Measurements from ENCODE around the gene GJA3. TPM values are rescaled to one million over a fixed set of nuclear protein-coding genes. Genes with fewer than 3 reads are reported as not detected.

Gene GJA3
- total and polyA plus RNA-seq, 2 donors (not counting 1 experiment from before 2014, with no cell fraction given): 0.28 to 0.59 TPM

DNA sequence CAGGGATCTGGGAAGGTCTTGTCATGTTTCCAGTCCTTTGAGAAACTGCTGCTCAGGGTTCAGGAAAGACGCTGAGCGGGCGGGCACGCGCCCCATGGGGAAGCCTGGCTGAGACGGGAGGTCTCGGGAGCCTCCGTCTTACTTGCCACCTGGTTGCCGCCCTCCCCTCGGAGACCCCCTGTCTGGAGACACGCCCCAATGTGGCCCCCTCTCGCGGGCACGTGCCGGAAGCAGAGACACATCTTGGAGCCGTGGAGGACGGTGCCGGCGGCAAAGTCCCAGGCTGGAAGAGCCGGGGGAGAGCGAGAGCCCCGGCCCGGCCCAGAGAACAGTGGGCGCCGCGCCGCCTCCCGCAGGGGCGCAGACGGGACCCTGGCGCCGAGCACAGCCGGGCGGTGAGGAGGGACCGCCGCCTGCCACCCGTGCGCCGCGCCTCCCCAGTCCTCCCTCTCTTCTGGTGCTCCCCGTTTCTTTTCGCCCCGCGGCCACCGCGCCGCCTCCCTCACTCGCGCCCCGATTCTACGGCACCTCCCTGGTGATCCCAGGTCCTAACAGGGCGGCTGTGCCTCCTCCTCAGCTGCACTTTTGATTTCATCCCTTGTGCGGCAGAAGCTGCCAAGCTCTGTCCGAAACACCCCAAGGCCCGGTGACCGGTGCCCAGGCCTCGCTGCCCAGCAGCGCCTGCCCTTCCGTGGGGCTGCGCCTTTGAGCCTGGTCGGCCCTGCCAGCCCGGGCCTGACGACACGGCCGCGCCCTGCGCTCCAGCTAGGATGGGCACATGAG, 16.4 kb upstream of the GJA3 start:
- CTCF ChIA-PET: interaction anchor here (0.8 kb wide), 1 partner anchor 15 kb away, joined by 3 read pairs; no protein-coding TSS in a partner anchor
- H3K27me3 Mint-ChIP-seq: peaks cover 89% of the 10 kb centered on the region
- no peak overlapping the region for H3K4me3 Mint-ChIP-seq
- TF ChIP-seq EZH2 (IDR thresholded peaks at IDR 0.05; ENCODE audit: borderline replicate concordance, insufficient read depth, low read depth, low read length, poor library complexity, severe bottlenecking): no peak
- TF ChIP-seq, protein P1, sequence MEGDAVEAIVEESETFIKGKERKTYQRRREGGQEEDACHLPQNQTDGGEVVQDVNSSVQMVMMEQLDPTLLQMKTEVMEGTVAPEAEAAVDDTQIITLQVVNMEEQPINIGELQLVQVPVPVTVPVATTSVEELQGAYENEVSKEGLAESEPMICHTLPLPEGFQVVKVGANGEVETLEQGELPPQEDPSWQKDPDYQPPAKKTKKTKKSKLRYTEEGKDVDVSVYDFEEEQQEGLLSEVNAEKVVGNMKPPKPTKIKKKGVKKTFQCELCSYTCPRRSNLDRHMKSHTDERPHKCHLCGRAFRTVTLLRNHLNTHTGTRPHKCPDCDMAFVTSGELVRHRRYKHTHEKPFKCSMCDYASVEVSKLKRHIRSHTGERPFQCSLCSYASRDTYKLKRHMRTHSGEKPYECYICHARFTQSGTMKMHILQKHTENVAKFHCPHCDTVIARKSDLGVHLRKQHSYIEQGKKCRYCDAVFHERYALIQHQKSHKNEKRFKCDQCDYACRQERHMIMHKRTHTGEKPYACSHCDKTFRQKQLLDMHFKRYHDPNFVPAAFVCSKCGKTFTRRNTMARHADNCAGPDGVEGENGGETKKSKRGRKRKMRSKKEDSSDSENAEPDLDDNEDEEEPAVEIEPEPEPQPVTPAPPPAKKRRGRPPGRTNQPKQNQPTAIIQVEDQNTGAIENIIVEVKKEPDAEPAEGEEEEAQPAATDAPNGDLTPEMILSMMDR (IDR thresholded peaks at IDR 0.05): no peak
- WGBS (ENCODE audit: insufficient coverage): 43% methylated on average over 61 of the region's 67 CpGs
- POLR2A ChIA-PET: no interaction called here
- H3K27ac Mint-ChIP-seq: no peak overlapping the region
- no peak for DNase-seq
- no peak overlapping the region for H3K27ac ChIP-seq (ENCODE audit: low read length in 2 of 2)
- peaks cover 0 to 6% (median 0%) of the 10 kb centered on the region in 3 donors for H3K9me3 ChIP-seq (ENCODE audit: control extremely low read depth in 1 of 3, control insufficient read depth in 2 of 3, insufficient read depth in 1 of 3, low read length in 2 of 3)
- peaks cover 0 to 47% (median 21%) of the 10 kb centered on the region in 4 experiments for H3K27me3 ChIP-seq (replicated peaks in 1 of 4; ENCODE audit: control extremely low read depth in 1 of 4, control insufficient read depth in 3 of 4, insufficient read depth in 4 of 4, low read length in 3 of 4)
- no peak overlapping the region for H3K9ac ChIP-seq (ENCODE audit: low read length)
- no peak overlapping the region for H3K4me2 ChIP-seq (replicated peaks; ENCODE audit: low read depth, low read length, poor library complexity, severe bottlenecking)
- peaks cover 10% of the 10 kb centered on the region for H3K4me1 Mint-ChIP-seq
- H3K4me3 ChIP-seq (ENCODE audit: control extremely low read depth in 1 of 5, extremely low read depth in 1 of 5, insufficient read depth in 1 of 5, low read depth in 2 of 5, low read length in 4 of 5): no peak overlapping the region
- H3K79me2 ChIP-seq (ENCODE audit: control insufficient read depth, insufficient read depth, low read length): no peaks in the 10 kb centered on the region
- peaks cover 0 to 10% of the 10 kb centered on the region in 2 donors for H3K4me1 ChIP-seq (ENCODE audit: control insufficient read depth in 2 of 2, insufficient read depth in 2 of 2, low read length in 2 of 2)
- H3K36me3 ChIP-seq (replicated peaks in 1 of 2; ENCODE audit: control extremely low read depth in 1 of 2, control insufficient read depth in 1 of 2, extremely low read depth in 1 of 2, insufficient read depth in 2 of 2, low read length in 1 of 2): no peaks in the 10 kb centered on the region
- H4K20me1 ChIP-seq (ENCODE audit: control insufficient read depth, insufficient read depth, low read length, poor library complexity, severe bottlenecking): no peaks in the 10 kb centered on the region
- H2AFZ ChIP-seq (ENCODE audit: insufficient read depth, low read depth, low read length, poor library complexity, severe bottlenecking): no peak overlapping the region
- intact Hi-C loops (cut with micrococcal nuclease): no loop called here
- ATAC-seq (ENCODE audit: low read depth): no peak
- H3K9me3 Mint-ChIP-seq (ENCODE audit: insufficient read depth): no peaks in the 10 kb centered on the region
